SK-N-SH (cell line): ENCODE results near the gene PAX2. TPM values are rescaled to one million over a fixed set of nuclear protein-coding genes. Genes with fewer than 3 reads are reported as not detected.

ENCODE experiments used
- CTCF ChIA-PET: fragments of 300-600, 350-600 bp; formaldehyde crosslinking; extraction: SDS; loops from one replicate; lab custom pipeline; 2021; lab: Yijun Ruan, JAX
- POLR2A ChIA-PET: fragments of 350-600 bp; sonication (Branson Sonifier 250); formaldehyde crosslinking; extraction: SDS; loops from one replicate; lab custom pipeline; 2020; ENCODE audit warnings: antibody characterized with exemption, inconsistent platforms; lab: Yijun Ruan, JAX
- DNase-seq: peaks from one replicate; pipeline ENCODE4 v3.0.0; 2012
- H2AFZ ChIP-seq: fragments of 200-600 bp; sonication (generic); 2 replicates; pipeline ENCODE4 v1.8.1; 2016; ENCODE audit warnings: antibody characterized with exemption, mild to moderate bottlenecking, low read depth
- H3F3A ChIP-seq: fragments of 200-600 bp; sonication (generic); replicated peaks from 2 replicates; pipeline ENCODE3; 2016; ENCODE audit warnings: antibody characterized with exemption, mild to moderate bottlenecking; ENCODE audit not compliant: insufficient read depth
- H3K27ac ChIP-seq, 2 experiments: fragments of 200-500 bp in 1 of 2; fragments of 200-600 bp in 1 of 2; sonication (Bioruptor generic) in 1 of 2; sonication (generic), shearing (Covaris generic) in 1 of 2; 2 replicates each; pipeline versions ENCODE4 v1.5.1 to v1.6.1; 2014 to 2016; ENCODE audit warnings: low read depth in 2 of 2, inconsistent platforms in 1 of 2, low read length in 1 of 2, mild to moderate bottlenecking in 1 of 2, mixed read lengths in 1 of 2
- H3K27me3 ChIP-seq: fragments of 200-600 bp; sonication (generic), shearing (Covaris generic); 2 replicates; pipeline ENCODE4 v1.6.1; 2016; ENCODE audit warnings: mixed run types; ENCODE audit not compliant: insufficient read depth
- H3K36me3 ChIP-seq, 2 experiments: fragments of 200-500 bp in 1 of 2; fragments of 200-600 bp in 1 of 2; sonication (Bioruptor generic) in 1 of 2; sonication (generic) in 1 of 2; replicated peaks in 1 of 2; 2 replicates each; pipeline versions ENCODE3 to v1.5.1; 2014 to 2016; ENCODE audit warnings: low read length in 1 of 2, mild to moderate bottlenecking in 1 of 2; ENCODE audit not compliant: insufficient read depth in 2 of 2, control insufficient read depth in 1 of 2
- H3K4me1 ChIP-seq, 2 experiments: fragments of 200-500 bp in 1 of 2; fragments of 200-600 bp in 1 of 2; sonication (Bioruptor generic) in 1 of 2; sonication (generic), shearing (Covaris generic) in 1 of 2; 2 replicates each; pipeline versions ENCODE4 v1.5.1 to v1.6.1; 2014 to 2016; ENCODE audit warnings: low read depth in 1 of 2, low read length in 1 of 2, mixed run types in 1 of 2; ENCODE audit not compliant: insufficient read depth in 2 of 2, control insufficient read depth in 1 of 2
- H3K4me2 ChIP-seq: fragments of 200-600 bp; sonication (generic), shearing (Covaris generic); 2 replicates; pipeline ENCODE4 v1.6.1; 2017; ENCODE audit warnings: mixed run types
- H3K4me3 ChIP-seq, 2 experiments: fragments of 200-500 bp in 1 of 2; fragments of 200-600 bp in 1 of 2; sonication (Bioruptor generic) in 1 of 2; sonication (generic), shearing (Covaris generic) in 1 of 2; 2 replicates each; pipeline versions ENCODE4 v1.5.1 to v1.8.1; 2014 to 2016; ENCODE audit warnings: low read depth in 2 of 2, inconsistent platforms in 1 of 2, low read length in 1 of 2, mild to moderate bottlenecking in 1 of 2, mixed read lengths in 1 of 2, moderate library complexity in 1 of 2
- H3K79me2 ChIP-seq: fragments of 200-600 bp; sonication (generic); 2 replicates; pipeline ENCODE4 v1.8.1; 2017; ENCODE audit warnings: mild to moderate bottlenecking; ENCODE audit not compliant: insufficient read depth
- H3K9ac ChIP-seq: fragments of 200-600 bp; sonication (generic); 2 replicates; pipeline ENCODE4 v1.6.1; 2017; ENCODE audit warnings: mixed run types
- H3K9me2 ChIP-seq: fragments of 200-600 bp; sonication (generic); 2 replicates; pipeline ENCODE4 v1.6.1; 2017; ENCODE audit warnings: mixed run types
- H3K9me3 ChIP-seq: fragments of 200-600 bp; sonication (generic); 2 replicates; pipeline ENCODE4 v1.6.1; 2017; ENCODE audit warnings: mixed run types, mild to moderate bottlenecking, moderate library complexity
- H4K20me1 ChIP-seq: fragments of 200-600 bp; sonication (generic); 2 replicates; pipeline ENCODE4 v1.6.1; 2017; ENCODE audit warnings: mild to moderate bottlenecking, mixed run types; ENCODE audit not compliant: insufficient read depth
- CHD2 ChIP-seq: fragments of 150-350 bp; IDR thresholded peaks from 2 replicates; pipeline ENCODE4 v1.6.1; 2018; ENCODE audit warnings: low read length; ENCODE audit not compliant: partially characterized antibody
- EZH2phosphoT487 ChIP-seq: fragments of 200-600 bp; sonication (generic); IDR thresholded peaks from 2 replicates; pipeline ENCODE4 v1.6.1; 2017; ENCODE audit warnings: low read depth, mixed run types, mild to moderate bottlenecking, antibody characterized with exemption, moderate library complexity, borderline replicate concordance
- FOXM1 ChIP-seq: IDR thresholded peaks from 2 replicates; pipeline ENCODE4 v1.4.0; 2012; ENCODE audit warnings: low read depth, mild to moderate bottlenecking
- MXI1 ChIP-seq: IDR thresholded peaks from 2 replicates; pipeline ENCODE4 v1.6.1; 2012; ENCODE audit warnings: mild to moderate bottlenecking, low read depth, low read length, improper control_type of control experiment
- NRF1 ChIP-seq: IDR thresholded peaks from 2 replicates; pipeline ENCODE4 v1.6.1; 2012; ENCODE audit warnings: low read depth, mild to moderate bottlenecking, low read length
- RXRA ChIP-seq: IDR thresholded peaks from 2 replicates; pipeline ENCODE4 v1.4.0; 2012; ENCODE audit warnings: low read depth, mild to moderate bottlenecking, borderline replicate concordance
- SIN3A ChIP-seq: IDR thresholded peaks from 2 replicates; pipeline ENCODE4 v1.6.1; 2012; ENCODE audit warnings: low read depth, mild to moderate bottlenecking, low read length, moderate library complexity, borderline replicate concordance
- SMC3 ChIP-seq: IDR thresholded peaks from 2 replicates; pipeline ENCODE4 v1.6.1; 2012; ENCODE audit warnings: low read depth, low read length, improper control_type of control experiment
- TAF1 ChIP-seq: IDR thresholded peaks from 2 replicates; pipeline ENCODE4 v1.6.1; 2012; ENCODE audit warnings: low read depth, mild to moderate bottlenecking, low read length, moderate library complexity, borderline replicate concordance
- YY1 ChIP-seq: IDR thresholded peaks from 2 replicates; pipeline ENCODE4 v1.4.0; 2012; ENCODE audit warnings: low read depth, mild to moderate bottlenecking
- WGBS: methylation state at CpG from one replicate; pipeline ENCODE4 v1.1.6; 2017; ENCODE audit warnings: low lambda C conversion rate; 5-methylcytosine and 5-hydroxymethylcytosine counted together
- polyA plus RNA-seq, 3 experiments: library from polyadenylated mRNA; depleted of rRNA; stranded (reverse); fragments of >200 nt; gene quantifications; 2 replicates each; pipeline ENCODE4 v1.2.3, GENCODE V29; 2012
- TF ChIP-seq, protein P1 (sequence below): fragments of 150-350 bp; IDR thresholded peaks from 2 replicates; pipeline ENCODE4 v1.6.1; 2016; ENCODE audit warnings: mild to moderate bottlenecking, low read depth, low read length
- TF ChIP-seq, protein P2 (sequence below): IDR thresholded peaks from 2 replicates; pipeline ENCODE4 v1.4.0; 2012; ENCODE audit warnings: low read depth, borderline replicate concordance

Gene PAX2
- polyA plus RNA-seq, 1 of the 3 experiments (the other 2 are of a cell fraction) = not detected

DNA sequence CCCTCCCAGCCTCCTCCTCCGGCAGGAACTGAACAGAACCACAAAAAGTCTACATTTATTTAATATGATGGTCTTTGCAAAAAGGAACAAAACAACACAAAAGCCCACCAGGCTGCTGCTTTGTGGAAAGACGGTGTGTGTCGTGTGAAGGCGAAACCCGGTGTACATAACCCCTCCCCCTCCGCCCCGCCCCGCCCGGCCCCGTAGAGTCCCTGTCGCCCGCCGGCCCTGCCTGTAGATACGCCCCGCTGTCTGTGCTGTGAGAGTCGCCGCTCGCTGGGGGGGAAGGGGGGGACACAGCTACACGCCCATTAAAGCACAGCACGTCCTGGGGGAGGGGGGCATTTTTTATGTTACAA is 83.3 kb downstream of the PAX2 start:
- H2AFZ ChIP-seq = no peak overlapping the region
- H3K9ac ChIP-seq = no peak overlapping the region
- ChIA-PET POLR2A (no interaction called here), CTCF (interaction anchor here (0.7 to 6.5 kb wide), 6 partner anchors 26 to 265 kb away, joined by 3 to 33 read pairs (median 6); partner anchors contain the start of gene PAX2)
- H3K27ac ChIP-seq = no peak overlapping the region
- H3K9me2 ChIP-seq = no peaks in the 10 kb centered on the region
- H3K4me2 ChIP-seq = peak overlapping the region; percentile 71; the same call in 1 of the 2 replicates
- no peaks in the 10 kb centered on the region for H3K79me2 ChIP-seq
- no peaks in the 10 kb centered on the region for H3K9me3 ChIP-seq
- H3K4me1 ChIP-seq = peaks cover 0 to 17% of the 10 kb centered on the region in 2 experiments; a peak in 1 of 4 replicates
- 2% methylated on average over 19 of the region's 20 CpGs for WGBS
- H3F3A ChIP-seq = no peaks in the 10 kb centered on the region
- TF ChIP-seq, protein P1, sequence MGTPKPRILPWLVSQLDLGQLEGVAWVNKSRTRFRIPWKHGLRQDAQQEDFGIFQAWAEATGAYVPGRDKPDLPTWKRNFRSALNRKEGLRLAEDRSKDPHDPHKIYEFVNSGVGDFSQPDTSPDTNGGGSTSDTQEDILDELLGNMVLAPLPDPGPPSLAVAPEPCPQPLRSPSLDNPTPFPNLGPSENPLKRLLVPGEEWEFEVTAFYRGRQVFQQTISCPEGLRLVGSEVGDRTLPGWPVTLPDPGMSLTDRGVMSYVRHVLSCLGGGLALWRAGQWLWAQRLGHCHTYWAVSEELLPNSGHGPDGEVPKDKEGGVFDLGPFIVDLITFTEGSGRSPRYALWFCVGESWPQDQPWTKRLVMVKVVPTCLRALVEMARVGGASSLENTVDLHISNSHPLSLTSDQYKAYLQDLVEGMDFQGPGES = no peak
- TF ChIP-seq SIN3A (no peak), MXI1 (no peak), FOXM1 (no peak), SMC3 (no peak), NRF1 (no peak), RXRA (no peak), CHD2 (no peak), TAF1 (no peak), YY1 (no peak)
- TF ChIP-seq, protein P2, sequence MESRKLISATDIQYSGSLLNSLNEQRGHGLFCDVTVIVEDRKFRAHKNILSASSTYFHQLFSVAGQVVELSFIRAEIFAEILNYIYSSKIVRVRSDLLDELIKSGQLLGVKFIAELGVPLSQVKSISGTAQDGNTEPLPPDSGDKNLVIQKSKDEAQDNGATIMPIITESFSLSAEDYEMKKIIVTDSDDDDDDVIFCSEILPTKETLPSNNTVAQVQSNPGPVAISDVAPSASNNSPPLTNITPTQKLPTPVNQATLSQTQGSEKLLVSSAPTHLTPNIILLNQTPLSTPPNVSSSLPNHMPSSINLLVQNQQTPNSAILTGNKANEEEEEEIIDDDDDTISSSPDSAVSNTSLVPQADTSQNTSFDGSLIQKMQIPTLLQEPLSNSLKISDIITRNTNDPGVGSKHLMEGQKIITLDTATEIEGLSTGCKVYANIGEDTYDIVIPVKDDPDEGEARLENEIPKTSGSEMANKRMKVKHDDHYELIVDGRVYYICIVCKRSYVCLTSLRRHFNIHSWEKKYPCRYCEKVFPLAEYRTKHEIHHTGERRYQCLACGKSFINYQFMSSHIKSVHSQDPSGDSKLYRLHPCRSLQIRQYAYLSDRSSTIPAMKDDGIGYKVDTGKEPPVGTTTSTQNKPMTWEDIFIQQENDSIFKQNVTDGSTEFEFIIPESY = no peak
- H4K20me1 ChIP-seq = no peaks in the 10 kb centered on the region
- peaks cover 80% of the 10 kb centered on the region for H3K27me3 ChIP-seq
- peak overlapping the region; percentile 38 to 39; a peak in 3 of 4 replicates for H3K4me3 ChIP-seq
- no peaks in the 10 kb centered on the region for H3K36me3 ChIP-seq
- peak; percentile 82 for DNase-seq

DNA sequence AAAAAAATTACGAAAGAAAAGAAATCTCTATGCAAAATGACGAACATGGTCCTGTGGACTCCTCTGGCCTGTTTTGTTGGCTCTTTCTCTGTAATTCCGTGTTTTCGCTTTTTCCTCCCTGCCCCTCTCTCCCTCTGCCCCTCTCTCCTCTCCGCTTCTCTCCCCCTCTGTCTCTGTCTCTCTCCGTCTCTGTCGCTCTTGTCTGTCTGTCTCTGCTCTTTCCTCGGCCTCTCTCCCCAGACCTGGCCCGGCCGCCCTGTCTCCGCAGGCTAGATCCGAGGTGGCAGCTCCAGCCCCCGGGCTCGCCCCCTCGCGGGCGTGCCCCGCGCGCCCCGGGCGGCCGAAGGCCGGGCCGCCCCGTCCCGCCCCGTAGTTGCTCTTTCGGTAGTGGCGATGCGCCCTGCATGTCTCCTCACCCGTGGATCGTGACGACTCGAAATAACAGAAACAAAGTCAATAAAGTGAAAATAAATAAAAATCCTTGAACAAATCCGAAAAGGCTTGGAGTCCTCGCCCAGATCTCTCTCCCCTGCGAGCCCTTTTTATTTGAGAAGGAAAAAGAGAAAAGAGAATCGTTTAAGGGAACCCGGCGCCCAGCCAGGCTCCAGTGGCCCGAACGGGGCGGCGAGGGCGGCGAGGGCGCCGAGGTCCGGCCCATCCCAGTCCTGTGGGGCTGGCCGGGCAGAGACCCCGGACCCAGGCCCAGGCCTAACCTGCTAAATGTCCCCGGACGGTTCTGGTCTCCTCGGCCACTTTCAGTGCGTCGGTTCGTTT is 83.9 kb downstream of the PAX2 start:
- no peaks in the 10 kb centered on the region for H3K79me2 ChIP-seq
- no peak overlapping the region for H3K9ac ChIP-seq
- ChIA-PET POLR2A (no interaction called here), CTCF (interaction anchor here (0.7 to 6.5 kb wide), 8 partner anchors 27 to 266 kb away, joined by 3 to 33 read pairs (median 4); partner anchors contain the start of gene PAX2)
- H3K27me3 ChIP-seq = peaks cover 83% of the 10 kb centered on the region
- H3K27ac ChIP-seq = no peak overlapping the region
- no peak overlapping the region for H2AFZ ChIP-seq
- TF ChIP-seq EZH2phosphoT487 (peak; percentile 95; the same call in 1 of the 2 replicates), MXI1 (no peak)
- no peaks in the 10 kb centered on the region for H3K36me3 ChIP-seq
- H3K9me3 ChIP-seq = no peaks in the 10 kb centered on the region
- H3F3A ChIP-seq = no peaks in the 10 kb centered on the region
- no peaks in the 10 kb centered on the region for H3K9me2 ChIP-seq
- peak overlapping the region; percentile 71; the same call in 1 of the 2 replicates for H3K4me2 ChIP-seq
- H3K4me3 ChIP-seq = peak overlapping the region in 1 of 2 experiments; percentile 3; a peak in 2 of 4 replicates
- no peaks in the 10 kb centered on the region for H4K20me1 ChIP-seq
- peak; percentile 72 for DNase-seq
- H3K4me1 ChIP-seq = peaks cover 0 to 17% of the 10 kb centered on the region in 2 experiments; a peak in 1 of 4 replicates
- WGBS = 18% methylated on average over 58 of the region's 58 CpGs
